Osteocyte (in vitro differentiated cells): ENCODE results near the gene FARS2. TPM values are rescaled to one million over a fixed set of nuclear protein-coding genes. Genes with fewer than 3 reads are reported as not detected.

Experiments used
- DNase-seq: peaks from one replicate; pipeline ENCODE4 v3.0.0; 2021; ENCODE audit warnings: mixed read lengths; ENCODE audit not compliant: unreplicated experiment; ENCODE audit errors: extremely low spot score
- H3K27ac Mint-ChIP-seq: one replicate; pipeline ENCODE4 v1.8.0; 2021; ENCODE audit warnings: mild to moderate bottlenecking, mixed read lengths; ENCODE audit not compliant: unreplicated experiment
- H3K27me3 Mint-ChIP-seq: one replicate; pipeline ENCODE4 v1.8.0; 2021; ENCODE audit warnings: mixed read lengths; ENCODE audit not compliant: unreplicated experiment
- H3K36me3 Mint-ChIP-seq: one replicate; pipeline ENCODE4 v1.8.0; 2021; ENCODE audit warnings: mixed read lengths; ENCODE audit not compliant: unreplicated experiment
- H3K4me1 Mint-ChIP-seq: one replicate; pipeline ENCODE4 v1.8.0; 2021; ENCODE audit warnings: mixed read lengths; ENCODE audit not compliant: unreplicated experiment
- H3K4me3 Mint-ChIP-seq: one replicate; pipeline ENCODE4 v1.8.0; 2021; ENCODE audit warnings: mild to moderate bottlenecking, moderate library complexity, mixed read lengths; ENCODE audit not compliant: unreplicated experiment
- H3K9me3 Mint-ChIP-seq: one replicate; pipeline ENCODE4 v1.8.0; 2021; ENCODE audit warnings: mixed read lengths; ENCODE audit not compliant: unreplicated experiment
- total RNA-seq: library from RNA; stranded (reverse); gene quantifications from 2 replicates; pipeline ENCODE4 v1.2.1, GENCODE V29; 2021
- TF ChIP-seq, protein P1 (sequence below): fragments of 200-600 bp; sonication (generic); IDR thresholded peaks from 2 replicates; pipeline ENCODE4 v1.5.0; 2021; ENCODE audit warnings: antibody characterized with exemption, mild to moderate bottlenecking, moderate library complexity

Gene FARS2
- total RNA-seq, 1 donor from 2014 or later, result 17.4 TPM

DNA sequence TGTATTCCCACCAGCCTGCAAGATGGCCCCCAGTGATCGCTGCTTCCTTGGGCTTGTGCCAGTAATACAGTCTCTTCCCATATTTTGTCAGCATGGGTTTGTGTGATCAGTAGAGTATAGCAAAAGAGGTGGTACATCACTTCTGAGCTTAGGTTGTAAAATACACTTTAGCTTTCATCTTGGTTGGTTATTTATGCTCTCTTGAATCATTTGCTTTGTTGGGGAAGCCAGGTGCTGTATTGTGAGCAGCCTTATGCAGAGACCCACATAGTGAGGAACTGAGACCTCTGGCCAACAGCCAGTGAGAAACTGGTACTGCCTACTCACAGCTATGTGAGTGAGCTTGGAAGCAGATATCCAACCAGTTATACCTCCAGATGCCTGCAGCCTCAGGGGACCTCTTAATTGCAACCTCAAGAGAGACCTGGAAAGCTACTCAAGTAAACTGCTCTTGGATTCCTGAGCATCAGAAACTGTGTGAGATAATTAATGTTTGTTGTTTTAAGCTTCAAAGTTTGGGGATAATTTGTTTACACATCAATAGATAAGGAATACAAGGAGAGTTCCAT is 229.3 kb downstream of the FARS2 start:
- TF ChIP-seq, protein P1, sequence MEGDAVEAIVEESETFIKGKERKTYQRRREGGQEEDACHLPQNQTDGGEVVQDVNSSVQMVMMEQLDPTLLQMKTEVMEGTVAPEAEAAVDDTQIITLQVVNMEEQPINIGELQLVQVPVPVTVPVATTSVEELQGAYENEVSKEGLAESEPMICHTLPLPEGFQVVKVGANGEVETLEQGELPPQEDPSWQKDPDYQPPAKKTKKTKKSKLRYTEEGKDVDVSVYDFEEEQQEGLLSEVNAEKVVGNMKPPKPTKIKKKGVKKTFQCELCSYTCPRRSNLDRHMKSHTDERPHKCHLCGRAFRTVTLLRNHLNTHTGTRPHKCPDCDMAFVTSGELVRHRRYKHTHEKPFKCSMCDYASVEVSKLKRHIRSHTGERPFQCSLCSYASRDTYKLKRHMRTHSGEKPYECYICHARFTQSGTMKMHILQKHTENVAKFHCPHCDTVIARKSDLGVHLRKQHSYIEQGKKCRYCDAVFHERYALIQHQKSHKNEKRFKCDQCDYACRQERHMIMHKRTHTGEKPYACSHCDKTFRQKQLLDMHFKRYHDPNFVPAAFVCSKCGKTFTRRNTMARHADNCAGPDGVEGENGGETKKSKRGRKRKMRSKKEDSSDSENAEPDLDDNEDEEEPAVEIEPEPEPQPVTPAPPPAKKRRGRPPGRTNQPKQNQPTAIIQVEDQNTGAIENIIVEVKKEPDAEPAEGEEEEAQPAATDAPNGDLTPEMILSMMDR, result no peak
- H3K27ac Mint-ChIP-seq, result no peak overlapping the region
- no peaks in the 10 kb centered on the region for H3K36me3 Mint-ChIP-seq
- H3K4me3 Mint-ChIP-seq, result no peak overlapping the region
- no peaks in the 10 kb centered on the region for H3K9me3 Mint-ChIP-seq
- no peaks in the 10 kb centered on the region for H3K4me1 Mint-ChIP-seq
- DNase-seq, result no peak
- H3K27me3 Mint-ChIP-seq, result no peaks in the 10 kb centered on the region

DNA sequence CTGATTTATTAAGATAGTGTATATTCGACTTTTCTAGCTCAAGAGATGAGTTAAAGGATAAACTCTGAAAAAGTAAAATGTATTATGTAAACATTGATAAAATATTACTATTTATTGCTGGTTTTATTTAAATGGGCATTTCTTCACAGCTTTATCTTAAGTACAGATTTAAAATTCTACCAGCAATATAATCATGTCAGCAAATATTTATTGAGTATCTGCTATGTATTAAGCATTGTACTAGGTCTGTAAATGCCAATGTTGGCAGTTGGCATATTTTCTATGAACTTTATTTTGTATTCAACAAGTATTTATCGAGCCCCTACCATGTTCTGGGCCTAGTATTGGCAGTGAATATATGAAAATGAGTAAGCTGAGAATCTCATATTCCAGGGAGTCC is 231.0 kb downstream of the FARS2 start:
- DNase-seq, result no peak
- Mint-ChIP-seq H3K27me3 (no peaks in the 10 kb centered on the region), H3K4me3 (no peak overlapping the region), H3K4me1 (no peaks in the 10 kb centered on the region), H3K9me3 (no peaks in the 10 kb centered on the region), H3K27ac (no peak overlapping the region), H3K36me3 (no peaks in the 10 kb centered on the region)
- TF ChIP-seq, protein P1, result no peak

DNA sequence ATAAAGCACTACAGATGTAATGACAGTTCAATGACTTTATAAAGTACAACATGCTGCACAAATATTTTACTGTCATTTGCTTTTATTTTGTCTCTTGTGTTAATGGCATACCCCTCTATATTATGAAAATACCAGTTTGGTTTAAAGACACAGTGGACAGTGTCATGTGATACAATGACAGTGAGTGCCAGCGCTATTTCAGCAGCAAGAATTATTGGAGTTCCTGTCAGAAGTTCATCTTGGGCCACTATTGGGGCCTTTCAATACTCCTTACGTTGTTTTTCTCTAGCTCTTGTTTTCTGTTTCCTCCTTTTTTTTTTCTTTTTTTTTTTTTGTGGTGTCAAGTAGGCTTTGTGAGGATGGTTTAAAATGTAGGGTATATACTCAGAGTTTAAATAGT is 232.5 kb downstream of the FARS2 start:
- no peak overlapping the region for H3K4me3 Mint-ChIP-seq
- H3K27me3 Mint-ChIP-seq, result no peaks in the 10 kb centered on the region
- TF ChIP-seq, protein P1, result no peak
- H3K9me3 Mint-ChIP-seq, result no peaks in the 10 kb centered on the region
- peaks cover 12% of the 10 kb centered on the region for H3K4me1 Mint-ChIP-seq
- H3K36me3 Mint-ChIP-seq, result no peaks in the 10 kb centered on the region
- no peak overlapping the region for H3K27ac Mint-ChIP-seq
- DNase-seq, result no peak

DNA sequence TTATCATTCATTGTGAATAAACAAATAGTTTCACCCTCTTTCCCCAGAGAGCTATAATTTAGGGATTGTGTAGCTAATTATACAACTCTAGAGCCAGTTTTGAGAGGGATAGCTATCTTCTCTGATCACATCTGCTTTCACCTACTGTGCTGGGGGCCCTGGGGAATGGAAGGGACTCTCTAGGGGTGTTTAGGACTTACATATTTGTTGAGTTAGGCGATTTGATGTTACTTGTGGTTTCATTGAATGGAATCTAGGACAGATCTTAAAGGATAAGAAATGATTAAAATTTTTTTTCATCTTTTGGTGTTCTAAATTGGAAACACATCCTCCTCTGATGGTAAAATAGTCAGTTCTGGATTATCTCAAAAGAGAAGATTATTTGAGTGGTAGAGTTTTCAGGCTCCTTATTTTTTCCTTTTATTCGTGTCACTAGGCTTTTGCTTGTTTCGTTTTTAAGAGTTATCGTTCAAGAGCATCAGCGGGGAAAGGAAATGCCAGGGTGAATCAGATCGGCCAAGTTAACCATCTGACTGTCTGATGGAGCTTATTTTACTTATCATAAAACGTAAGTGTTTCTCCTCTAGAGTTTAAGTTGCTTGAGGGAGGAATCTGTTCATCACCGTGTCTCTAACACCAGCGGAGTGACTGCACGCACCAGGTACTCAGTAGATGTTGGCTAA is 236.7 kb downstream of the FARS2 start:
- Mint-ChIP-seq H3K4me3 (peak overlapping the region; percentile 71), H3K9me3 (no peaks in the 10 kb centered on the region), H3K4me1 (peaks cover 33% of the 10 kb centered on the region), H3K27me3 (no peaks in the 10 kb centered on the region), H3K27ac (peak overlapping the region; percentile 80), H3K36me3 (no peaks in the 10 kb centered on the region)
- no peak for DNase-seq
- TF ChIP-seq, protein P1, result no peak

DNA sequence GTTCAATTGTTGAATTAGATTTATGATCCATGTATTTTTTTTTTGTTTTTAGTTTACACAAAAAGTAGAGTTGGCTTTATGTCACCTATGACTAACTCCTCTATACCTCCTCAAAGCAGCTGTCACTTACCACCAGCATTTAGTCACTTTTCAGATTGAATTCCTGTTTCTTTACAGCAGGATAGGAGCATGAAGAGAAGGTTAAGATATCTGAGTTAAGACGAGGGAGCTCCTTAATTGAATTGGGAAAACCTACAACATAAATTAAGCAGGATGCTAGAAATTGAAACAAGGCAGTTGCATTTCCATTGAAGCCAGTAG is 237.2 kb downstream of the FARS2 start:
- Mint-ChIP-seq H3K36me3 (no peaks in the 10 kb centered on the region), H3K4me1 (peaks cover 33% of the 10 kb centered on the region), H3K27me3 (no peaks in the 10 kb centered on the region), H3K27ac (peak overlapping the region; percentile 80), H3K4me3 (peak overlapping the region; percentile 71), H3K9me3 (no peaks in the 10 kb centered on the region)
- TF ChIP-seq, protein P1, result no peak
- no peak for DNase-seq
